NCI-H2227 treated with DMSO at 0.1 percent for 48 hours (cell line): Measurements from ENCODE around the gene ZNF451.

Experiments
- DNase-seq: peaks from one replicate; lab custom pipeline; 2025; lab: John Stamatoyannopoulos, UW

ZNF451 gene

GRCh38 chr6:57205550-57206328, 115.8 kb downstream of the ZNF451 start:
- no peak for DNase-seq

- DNase-seq: no peak
Measured at GRCh38 chr6:57207141-57207540, 117.2 kb downstream of the ZNF451 start.

GRCh38 chr6:57207872-57208271, 117.9 kb downstream of the ZNF451 start:
- DNase-seq: no peak

GRCh38 chr6:57209030-57209429, 119.0 kb downstream of the ZNF451 start:
- no peak for DNase-seq

- no peak for DNase-seq
Measured at GRCh38 chr6:57210060-57210459, 120.1 kb downstream of the ZNF451 start.

GRCh38 chr6:57215260-57215659, 125.3 kb downstream of the ZNF451 start:
- DNase-seq: no peak

GRCh38 chr6:57216235-57217101, 126.5 kb downstream of the ZNF451 start:
- no peak for DNase-seq

GRCh38 chr6:57217270-57217669, 127.3 kb downstream of the ZNF451 start:
- no peak for DNase-seq
